ENCODE results near the gene UHRF1. TPM values are rescaled to one million over a fixed set of nuclear protein-coding genes. Genes with fewer than 3 reads are reported as not detected.

The UHRF1 gene
- total RNA-seq, 1 experiment from 2014 or later, result 53.6 TPM

GRCh38 chr19:4967738-4968461 is 58.6 kb downstream of the UHRF1 start:
- DNase-seq (ENCODE audit: low read depth, low spot score), result no peak

More at GRCh38 chr19:4967738-4968461, 58.6 kb downstream of the UHRF1 start:
- ATAC-seq, result no peak
- H3K9me3 ChIP-seq (ENCODE audit: control insufficient read depth, insufficient read depth, low read depth, low read length), result no peaks in the 10 kb centered on the region
- POLR2A ChIA-PET, result no interaction called here
- H3K4me3 ChIP-seq (ENCODE audit: low read depth in 2 of 2, low read length in 2 of 2), result peak overlapping the region; percentile 45 to 60
- H3K27me3 ChIP-seq (ENCODE audit: control insufficient read depth, insufficient read depth, low read length), result no peaks in the 10 kb centered on the region
- in situ Hi-C loops (cut with HindIII; ENCODE audit: low pct_unique_long_range_greater_than_20kb, low sequenced_read_pairs) (no loop called here), intact Hi-C loops (cut with micrococcal nuclease; ENCODE audit: unreplicated experiment) (no loop called here)
- CTCF ChIA-PET, result interaction anchor here (0.6 kb wide), 1 partner anchor 85 kb away, joined by 8 read pairs; no protein-coding TSS in a partner anchor
- H3K27ac ChIP-seq (ENCODE audit: low read length), result peak overlapping the region; percentile 82
- BruUV-seq (replicated peaks), result no TSS peak
- TF ChIP-seq TCF7L2 (IDR thresholded peaks at IDR 0.05; ENCODE audit: low read depth, low read length), result no peak
- TF ChIP-seq POLR2AphosphoS5 (IDR thresholded peaks at IDR 0.05; ENCODE audit: low read depth, low read length), result no peak
- TF ChIP-seq CTCF (IDR thresholded peaks at IDR 0.05), result no peak
- no peak for TF ChIP-seq REST (IDR thresholded peaks at IDR 0.05; ENCODE audit: insufficient read depth in 1 of 2, low read depth in 2 of 2, low read length in 1 of 2)
- no peak for TF ChIP-seq SIN3A (IDR thresholded peaks at IDR 0.05; ENCODE audit: borderline replicate concordance, insufficient read depth, low read depth, low read length)
- no peaks in the 10 kb centered on the region; the same call in 1 of the 2 replicates for H3K36me3 ChIP-seq (ENCODE audit: control insufficient read depth, insufficient read depth, low read length)
- H3K4me1 ChIP-seq (ENCODE audit: control insufficient read depth, insufficient read depth, low read length), result peaks cover 18% of the 10 kb centered on the region
